SK-N-SH (cell line): Measurements from ENCODE around the gene NHS. TPM values are rescaled to one million over a fixed set of nuclear protein-coding genes. Genes with fewer than 3 reads are reported as not detected.

Source experiments
- CTCF ChIA-PET: fragments of 300-600, 350-600 bp; formaldehyde crosslinking; extraction: SDS; loops from one replicate; lab custom pipeline; 2021; lab: Yijun Ruan, JAX
- POLR2A ChIA-PET: fragments of 350-600 bp; sonication (Branson Sonifier 250); formaldehyde crosslinking; extraction: SDS; loops from one replicate; lab custom pipeline; 2020; ENCODE audit warnings: antibody characterized with exemption, inconsistent platforms; lab: Yijun Ruan, JAX
- DNase-seq: peaks from one replicate; pipeline ENCODE4 v3.0.0; 2012
- H2AFZ ChIP-seq: fragments of 200-600 bp; sonication (generic); 2 replicates; pipeline ENCODE4 v1.8.1; 2016; ENCODE audit warnings: antibody characterized with exemption, mild to moderate bottlenecking, low read depth
- H3F3A ChIP-seq: fragments of 200-600 bp; sonication (generic); replicated peaks from 2 replicates; pipeline ENCODE3; 2016; ENCODE audit warnings: antibody characterized with exemption, mild to moderate bottlenecking; ENCODE audit not compliant: insufficient read depth
- H3K27ac ChIP-seq, 2 experiments: fragments of 200-500 bp in 1 of 2; fragments of 200-600 bp in 1 of 2; sonication (Bioruptor generic) in 1 of 2; sonication (generic), shearing (Covaris generic) in 1 of 2; 2 replicates each; pipeline versions ENCODE4 v1.5.1 to v1.6.1; 2014 to 2016; ENCODE audit warnings: low read depth in 2 of 2, inconsistent platforms in 1 of 2, low read length in 1 of 2, mild to moderate bottlenecking in 1 of 2, mixed read lengths in 1 of 2
- H3K27me3 ChIP-seq: fragments of 200-600 bp; sonication (generic), shearing (Covaris generic); 2 replicates; pipeline ENCODE4 v1.6.1; 2016; ENCODE audit warnings: mixed run types; ENCODE audit not compliant: insufficient read depth
- H3K36me3 ChIP-seq, 2 experiments: fragments of 200-500 bp in 1 of 2; fragments of 200-600 bp in 1 of 2; sonication (Bioruptor generic) in 1 of 2; sonication (generic) in 1 of 2; replicated peaks in 1 of 2; 2 replicates each; pipeline versions ENCODE3 to v1.5.1; 2014 to 2016; ENCODE audit warnings: low read length in 1 of 2, mild to moderate bottlenecking in 1 of 2; ENCODE audit not compliant: insufficient read depth in 2 of 2, control insufficient read depth in 1 of 2
- H3K4me1 ChIP-seq, 2 experiments: fragments of 200-500 bp in 1 of 2; fragments of 200-600 bp in 1 of 2; sonication (Bioruptor generic) in 1 of 2; sonication (generic), shearing (Covaris generic) in 1 of 2; 2 replicates each; pipeline versions ENCODE4 v1.5.1 to v1.6.1; 2014 to 2016; ENCODE audit warnings: low read depth in 1 of 2, low read length in 1 of 2, mixed run types in 1 of 2; ENCODE audit not compliant: insufficient read depth in 2 of 2, control insufficient read depth in 1 of 2
- H3K4me2 ChIP-seq: fragments of 200-600 bp; sonication (generic), shearing (Covaris generic); 2 replicates; pipeline ENCODE4 v1.6.1; 2017; ENCODE audit warnings: mixed run types
- H3K4me3 ChIP-seq, 2 experiments: fragments of 200-500 bp in 1 of 2; fragments of 200-600 bp in 1 of 2; sonication (Bioruptor generic) in 1 of 2; sonication (generic), shearing (Covaris generic) in 1 of 2; 2 replicates each; pipeline versions ENCODE4 v1.5.1 to v1.8.1; 2014 to 2016; ENCODE audit warnings: low read depth in 2 of 2, inconsistent platforms in 1 of 2, low read length in 1 of 2, mild to moderate bottlenecking in 1 of 2, mixed read lengths in 1 of 2, moderate library complexity in 1 of 2
- H3K79me2 ChIP-seq: fragments of 200-600 bp; sonication (generic); 2 replicates; pipeline ENCODE4 v1.8.1; 2017; ENCODE audit warnings: mild to moderate bottlenecking; ENCODE audit not compliant: insufficient read depth
- H3K9ac ChIP-seq: fragments of 200-600 bp; sonication (generic); 2 replicates; pipeline ENCODE4 v1.6.1; 2017; ENCODE audit warnings: mixed run types
- H3K9me2 ChIP-seq: fragments of 200-600 bp; sonication (generic); 2 replicates; pipeline ENCODE4 v1.6.1; 2017; ENCODE audit warnings: mixed run types
- H3K9me3 ChIP-seq: fragments of 200-600 bp; sonication (generic); 2 replicates; pipeline ENCODE4 v1.6.1; 2017; ENCODE audit warnings: mixed run types, mild to moderate bottlenecking, moderate library complexity
- H4K20me1 ChIP-seq: fragments of 200-600 bp; sonication (generic); 2 replicates; pipeline ENCODE4 v1.6.1; 2017; ENCODE audit warnings: mild to moderate bottlenecking, mixed run types; ENCODE audit not compliant: insufficient read depth
- EP300 ChIP-seq, 2 experiments: IDR thresholded peaks; 2 replicates each; pipeline versions ENCODE4 v1.4.0 to v1.6.1; 2012; ENCODE audit warnings: borderline replicate concordance in 1 of 2, low read depth in 1 of 2, low read length in 1 of 2
- FOXJ3 ChIP-seq: sonication (generic); formaldehyde crosslinking; IDR thresholded peaks from 2 replicates; pipeline ENCODE4 v1.5.1; 2020; ENCODE audit warnings: mild to moderate bottlenecking, missing genetic modification reagents
- FOXM1 ChIP-seq: IDR thresholded peaks from 2 replicates; pipeline ENCODE4 v1.4.0; 2012; ENCODE audit warnings: low read depth, mild to moderate bottlenecking
- GABPA ChIP-seq: IDR thresholded peaks from 2 replicates; pipeline ENCODE4 v1.4.0; 2012; ENCODE audit warnings: low read depth, mild to moderate bottlenecking
- GATA2 ChIP-seq: sonication (generic); formaldehyde crosslinking; IDR thresholded peaks from 2 replicates; pipeline ENCODE4 v1.5.0; 2020; ENCODE audit warnings: mild to moderate bottlenecking, missing genetic modification reagents
- MEF2A ChIP-seq: IDR thresholded peaks from 2 replicates; pipeline ENCODE4 v1.4.0; 2012; ENCODE audit warnings: low read depth, borderline replicate concordance
- NFIC ChIP-seq: IDR thresholded peaks from 2 replicates; pipeline ENCODE4 v1.4.0; 2012; ENCODE audit warnings: borderline replicate concordance
- RAD21 ChIP-seq: IDR thresholded peaks from 2 replicates; pipeline ENCODE4 v1.6.1; 2012; ENCODE audit warnings: mild to moderate bottlenecking, low read length
- RCOR1 ChIP-seq: fragments of 150-350 bp; IDR thresholded peaks from 2 replicates; pipeline ENCODE4 v1.6.1; 2017; ENCODE audit warnings: antibody characterized with exemption, low read length
- RFX5 ChIP-seq: IDR thresholded peaks from 2 replicates; pipeline ENCODE4 v1.6.1; 2012; ENCODE audit warnings: mild to moderate bottlenecking, improper control_type of control experiment, low read length
- RXRA ChIP-seq: IDR thresholded peaks from 2 replicates; pipeline ENCODE4 v1.4.0; 2012; ENCODE audit warnings: low read depth, mild to moderate bottlenecking, borderline replicate concordance
- SMC3 ChIP-seq: IDR thresholded peaks from 2 replicates; pipeline ENCODE4 v1.6.1; 2012; ENCODE audit warnings: low read depth, low read length, improper control_type of control experiment
- TAF1 ChIP-seq: IDR thresholded peaks from 2 replicates; pipeline ENCODE4 v1.6.1; 2012; ENCODE audit warnings: low read depth, mild to moderate bottlenecking, low read length, moderate library complexity, borderline replicate concordance
- TCF12 ChIP-seq: IDR thresholded peaks from 2 replicates; pipeline ENCODE4 v1.4.0; 2012
- TEAD4 ChIP-seq: IDR thresholded peaks from 2 replicates; pipeline ENCODE4 v1.4.0; 2012; ENCODE audit warnings: mild to moderate bottlenecking, borderline replicate concordance; ENCODE audit not compliant: insufficient read depth
- WGBS: methylation state at CpG from one replicate; pipeline ENCODE4 v1.1.6; 2017; ENCODE audit warnings: low lambda C conversion rate; 5-methylcytosine and 5-hydroxymethylcytosine counted together
- polyA plus RNA-seq, 3 experiments: library from polyadenylated mRNA; depleted of rRNA; stranded (reverse); fragments of >200 nt; gene quantifications; 2 replicates each; pipeline ENCODE4 v1.2.3, GENCODE V29; 2012
- TF ChIP-seq, protein P1 (sequence below): IDR thresholded peaks from 2 replicates; pipeline ENCODE4 v1.4.0; 2012; ENCODE audit warnings: low read depth, borderline replicate concordance
- TF ChIP-seq, protein P2 (sequence below): IDR thresholded peaks from 2 replicates; pipeline ENCODE4 v1.6.1; 2012; ENCODE audit warnings: mild to moderate bottlenecking, low read depth, low read length, moderate library complexity
- TF ChIP-seq, protein P3 (sequence below): IDR thresholded peaks from 2 replicates; pipeline ENCODE4; 2012

Gene NHS
- polyA plus RNA-seq, 1 of the 3 experiments (the other 2 are of a cell fraction): 1.0 TPM

DNA sequence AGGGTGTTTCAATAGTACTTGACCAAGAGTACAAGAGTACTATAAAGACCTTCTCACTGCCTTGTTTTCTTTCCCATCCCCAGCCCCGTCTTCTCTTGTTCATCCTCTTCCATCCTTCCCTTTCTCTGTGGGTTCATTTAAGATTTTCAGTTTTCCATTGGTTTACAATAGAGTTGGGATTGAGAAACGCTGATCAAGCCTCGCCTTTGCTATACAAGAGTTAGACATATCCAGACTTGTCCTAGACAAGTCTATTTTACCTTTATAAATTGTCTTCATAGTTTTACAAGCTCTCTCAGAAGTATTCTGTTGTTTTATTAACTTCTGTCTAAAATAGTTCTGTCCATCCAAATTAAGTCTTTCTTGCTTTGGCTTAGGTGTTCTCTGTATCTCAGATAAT is 332.7 kb downstream of the NHS start:
- H3K9me2 ChIP-seq: no peaks in the 10 kb centered on the region
- no peak overlapping the region for H3K4me2 ChIP-seq
- ChIA-PET CTCF (interaction anchor here (0.6 kb wide), 1 partner anchor 667 kb away, joined by 3 read pairs; no protein-coding TSS in a partner anchor), POLR2A (no interaction called here)
- no peak for DNase-seq
- H3K9me3 ChIP-seq: no peaks in the 10 kb centered on the region
- H2AFZ ChIP-seq: no peak overlapping the region
- H3K36me3 ChIP-seq: no peaks in the 10 kb centered on the region
- H3K27ac ChIP-seq: no peak overlapping the region
- H3K9ac ChIP-seq: no peak overlapping the region
- no peak overlapping the region for H3K4me3 ChIP-seq
- TF ChIP-seq MEF2A (no peak), RCOR1 (no peak), GATA2 (CRISPR knock-in tag) (no peak), FOXM1 (no peak), NFIC (no peak), FOXJ3 (CRISPR knock-in tag) (no peak), TCF12 (no peak), EP300 (IDR thresholded peaks at IDR 0.05; ENCODE audit: borderline replicate concordance in 1 of 2, low read depth in 1 of 2, low read length in 1 of 2) (no peak), TEAD4 (no peak), RFX5 (no peak), SMC3 (no peak), RXRA (no peak), RAD21 (no peak), TAF1 (no peak), GABPA (no peak)
- TF ChIP-seq, protein P1, sequence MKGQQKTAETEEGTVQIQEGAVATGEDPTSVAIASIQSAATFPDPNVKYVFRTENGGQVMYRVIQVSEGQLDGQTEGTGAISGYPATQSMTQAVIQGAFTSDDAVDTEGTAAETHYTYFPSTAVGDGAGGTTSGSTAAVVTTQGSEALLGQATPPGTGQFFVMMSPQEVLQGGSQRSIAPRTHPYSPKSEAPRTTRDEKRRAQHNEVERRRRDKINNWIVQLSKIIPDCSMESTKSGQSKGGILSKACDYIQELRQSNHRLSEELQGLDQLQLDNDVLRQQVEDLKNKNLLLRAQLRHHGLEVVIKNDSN: no peak
- TF ChIP-seq, protein P2, sequence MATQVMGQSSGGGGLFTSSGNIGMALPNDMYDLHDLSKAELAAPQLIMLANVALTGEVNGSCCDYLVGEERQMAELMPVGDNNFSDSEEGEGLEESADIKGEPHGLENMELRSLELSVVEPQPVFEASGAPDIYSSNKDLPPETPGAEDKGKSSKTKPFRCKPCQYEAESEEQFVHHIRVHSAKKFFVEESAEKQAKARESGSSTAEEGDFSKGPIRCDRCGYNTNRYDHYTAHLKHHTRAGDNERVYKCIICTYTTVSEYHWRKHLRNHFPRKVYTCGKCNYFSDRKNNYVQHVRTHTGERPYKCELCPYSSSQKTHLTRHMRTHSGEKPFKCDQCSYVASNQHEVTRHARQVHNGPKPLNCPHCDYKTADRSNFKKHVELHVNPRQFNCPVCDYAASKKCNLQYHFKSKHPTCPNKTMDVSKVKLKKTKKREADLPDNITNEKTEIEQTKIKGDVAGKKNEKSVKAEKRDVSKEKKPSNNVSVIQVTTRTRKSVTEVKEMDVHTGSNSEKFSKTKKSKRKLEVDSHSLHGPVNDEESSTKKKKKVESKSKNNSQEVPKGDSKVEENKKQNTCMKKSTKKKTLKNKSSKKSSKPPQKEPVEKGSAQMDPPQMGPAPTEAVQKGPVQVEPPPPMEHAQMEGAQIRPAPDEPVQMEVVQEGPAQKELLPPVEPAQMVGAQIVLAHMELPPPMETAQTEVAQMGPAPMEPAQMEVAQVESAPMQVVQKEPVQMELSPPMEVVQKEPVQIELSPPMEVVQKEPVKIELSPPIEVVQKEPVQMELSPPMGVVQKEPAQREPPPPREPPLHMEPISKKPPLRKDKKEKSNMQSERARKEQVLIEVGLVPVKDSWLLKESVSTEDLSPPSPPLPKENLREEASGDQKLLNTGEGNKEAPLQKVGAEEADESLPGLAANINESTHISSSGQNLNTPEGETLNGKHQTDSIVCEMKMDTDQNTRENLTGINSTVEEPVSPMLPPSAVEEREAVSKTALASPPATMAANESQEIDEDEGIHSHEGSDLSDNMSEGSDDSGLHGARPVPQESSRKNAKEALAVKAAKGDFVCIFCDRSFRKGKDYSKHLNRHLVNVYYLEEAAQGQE: no peak
- TF ChIP-seq, protein P3, sequence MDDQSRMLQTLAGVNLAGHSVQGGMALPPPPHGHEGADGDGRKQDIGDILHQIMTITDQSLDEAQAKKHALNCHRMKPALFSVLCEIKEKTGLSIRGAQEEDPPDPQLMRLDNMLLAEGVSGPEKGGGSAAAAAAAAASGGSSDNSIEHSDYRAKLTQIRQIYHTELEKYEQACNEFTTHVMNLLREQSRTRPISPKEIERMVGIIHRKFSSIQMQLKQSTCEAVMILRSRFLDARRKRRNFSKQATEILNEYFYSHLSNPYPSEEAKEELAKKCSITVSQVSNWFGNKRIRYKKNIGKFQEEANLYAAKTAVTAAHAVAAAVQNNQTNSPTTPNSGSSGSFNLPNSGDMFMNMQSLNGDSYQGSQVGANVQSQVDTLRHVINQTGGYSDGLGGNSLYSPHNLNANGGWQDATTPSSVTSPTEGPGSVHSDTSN: no peak
- no peaks in the 10 kb centered on the region; a peak in 1 of 4 replicates for H3K4me1 ChIP-seq
- WGBS: 51% methylated on average over 3 of the region's 3 CpGs
- H3K79me2 ChIP-seq: no peaks in the 10 kb centered on the region
- H3K27me3 ChIP-seq: no peaks in the 10 kb centered on the region
- no peaks in the 10 kb centered on the region for H3F3A ChIP-seq
- no peaks in the 10 kb centered on the region for H4K20me1 ChIP-seq
